ENCODE data around the gene TRAPPC6A.

Gene TRAPPC6A

GRCh38 chr19:45218426-45218825, 40.4 kb upstream of the TRAPPC6A start:
- no peak for TF ChIP-seq CEBPB (IDR thresholded peaks at IDR 0.05)
- TF ChIP-seq RAD21 (IDR thresholded peaks at IDR 0.05; ENCODE audit: low read depth) = no peak
- TF ChIP-seq NFIC (IDR thresholded peaks at IDR 0.05) = no peak
- no peak for TF ChIP-seq REST (IDR thresholded peaks at IDR 0.05; ENCODE audit: low read depth)
- TF ChIP-seq TAF1 (IDR thresholded peaks at IDR 0.05; ENCODE audit: low read depth) = no peak
- TF ChIP-seq TEAD4 (IDR thresholded peaks at IDR 0.05) = no peak
- no peak for TF ChIP-seq CREB1 (IDR thresholded peaks at IDR 0.05; ENCODE audit: low read depth)
- no peak for TF ChIP-seq USF1 (IDR thresholded peaks at IDR 0.05)
- no peak for TF ChIP-seq EP300 (IDR thresholded peaks at IDR 0.05; ENCODE audit: borderline replicate concordance)

- TF ChIP-seq CREB1 (IDR thresholded peaks at IDR 0.05; ENCODE audit: low read depth) = no peak
- TF ChIP-seq RAD21 (IDR thresholded peaks at IDR 0.05; ENCODE audit: low read depth) = no peak
- TF ChIP-seq TEAD4 (IDR thresholded peaks at IDR 0.05) = no peak
- no peak for TF ChIP-seq REST (IDR thresholded peaks at IDR 0.05; ENCODE audit: low read depth)
- no peak for TF ChIP-seq FOXM1 (IDR thresholded peaks at IDR 0.05; ENCODE audit: borderline replicate concordance, low read depth)
- TF ChIP-seq YY1 (IDR thresholded peaks at IDR 0.05; ENCODE audit: low read depth) = no peak
- TF ChIP-seq CEBPB (IDR thresholded peaks at IDR 0.05) = no peak
- TF ChIP-seq ZBTB7A (IDR thresholded peaks at IDR 0.05; ENCODE audit: low read depth) = no peak
- TF ChIP-seq NFIC (IDR thresholded peaks at IDR 0.05) = no peak
- TF ChIP-seq USF1 (IDR thresholded peaks at IDR 0.05) = no peak
These were observed 39.9 kb upstream of the TRAPPC6A start for GRCh38 chr19:45217957-45218334.

- no peak for TF ChIP-seq MAX (IDR thresholded peaks at IDR 0.05)
- TF ChIP-seq REST (IDR thresholded peaks at IDR 0.05; ENCODE audit: low read depth) = no peak
- TF ChIP-seq TAF1 (IDR thresholded peaks at IDR 0.05; ENCODE audit: low read depth) = no peak
- TF ChIP-seq USF1 (IDR thresholded peaks at IDR 0.05) = no peak
- no peak for TF ChIP-seq EP300 (IDR thresholded peaks at IDR 0.05; ENCODE audit: borderline replicate concordance)
- TF ChIP-seq EGR1 (IDR thresholded peaks at IDR 0.05) = no peak
- TF ChIP-seq CEBPB (IDR thresholded peaks at IDR 0.05) = no peak
- no peak for TF ChIP-seq ZBTB7A (IDR thresholded peaks at IDR 0.05; ENCODE audit: low read depth)
- TF ChIP-seq TEAD4 (IDR thresholded peaks at IDR 0.05) = no peak
- no peak for TF ChIP-seq RAD21 (IDR thresholded peaks at IDR 0.05; ENCODE audit: low read depth)
- TF ChIP-seq CREB1 (IDR thresholded peaks at IDR 0.05; ENCODE audit: low read depth) = no peak
- TF ChIP-seq TCF12 (IDR thresholded peaks at IDR 0.05; ENCODE audit: low read depth) = no peak
- TF ChIP-seq FOXM1 (IDR thresholded peaks at IDR 0.05; ENCODE audit: borderline replicate concordance, low read depth) = no peak
- TF ChIP-seq NFIC (IDR thresholded peaks at IDR 0.05) = no peak
- TF ChIP-seq YY1 (IDR thresholded peaks at IDR 0.05; ENCODE audit: low read depth) = no peak
These were observed 39.3 kb upstream of the TRAPPC6A start for GRCh38 chr19:45217193-45217956.

GRCh38 chr19:45216667-45217066, 38.6 kb upstream of the TRAPPC6A start:
- TF ChIP-seq TCF12 (IDR thresholded peaks at IDR 0.05; ENCODE audit: low read depth) (no peak), YY1 (IDR thresholded peaks at IDR 0.05; ENCODE audit: low read depth) (no peak), FOXM1 (IDR thresholded peaks at IDR 0.05; ENCODE audit: borderline replicate concordance, low read depth) (no peak), NFIC (IDR thresholded peaks at IDR 0.05) (no peak), EP300 (IDR thresholded peaks at IDR 0.05; ENCODE audit: borderline replicate concordance) (no peak), TAF1 (IDR thresholded peaks at IDR 0.05; ENCODE audit: low read depth) (no peak), CEBPB (IDR thresholded peaks at IDR 0.05) (no peak), RAD21 (IDR thresholded peaks at IDR 0.05; ENCODE audit: low read depth) (no peak), CREB1 (IDR thresholded peaks at IDR 0.05; ENCODE audit: low read depth) (no peak), MAX (IDR thresholded peaks at IDR 0.05) (no peak), ZBTB7A (IDR thresholded peaks at IDR 0.05; ENCODE audit: low read depth) (no peak), REST (IDR thresholded peaks at IDR 0.05; ENCODE audit: low read depth) (no peak), TEAD4 (IDR thresholded peaks at IDR 0.05) (no peak), USF1 (IDR thresholded peaks at IDR 0.05) (no peak)
